ENCODE data around the gene KLHL40.

DNA sequence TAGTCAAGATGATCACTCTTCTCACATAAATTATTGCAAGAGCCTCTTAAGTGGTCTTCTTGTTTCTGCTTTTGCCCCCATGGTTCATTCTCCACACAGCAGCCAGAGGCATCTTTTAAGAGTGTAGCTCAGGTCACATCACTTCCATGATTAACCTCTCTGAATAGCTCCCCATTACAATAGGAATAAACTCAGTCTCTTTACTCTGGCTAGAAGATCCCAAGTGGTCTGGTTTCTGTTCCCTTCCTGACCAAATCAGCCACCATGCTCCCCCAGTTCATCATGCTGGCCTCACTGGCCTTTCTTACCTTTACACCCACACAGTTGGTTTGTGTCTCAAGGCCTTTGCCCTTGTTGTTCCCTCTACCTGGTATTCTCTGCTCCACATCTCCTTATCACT is 9.0 kb downstream of the KLHL40 start:
- TF ChIP-seq, protein P1, sequence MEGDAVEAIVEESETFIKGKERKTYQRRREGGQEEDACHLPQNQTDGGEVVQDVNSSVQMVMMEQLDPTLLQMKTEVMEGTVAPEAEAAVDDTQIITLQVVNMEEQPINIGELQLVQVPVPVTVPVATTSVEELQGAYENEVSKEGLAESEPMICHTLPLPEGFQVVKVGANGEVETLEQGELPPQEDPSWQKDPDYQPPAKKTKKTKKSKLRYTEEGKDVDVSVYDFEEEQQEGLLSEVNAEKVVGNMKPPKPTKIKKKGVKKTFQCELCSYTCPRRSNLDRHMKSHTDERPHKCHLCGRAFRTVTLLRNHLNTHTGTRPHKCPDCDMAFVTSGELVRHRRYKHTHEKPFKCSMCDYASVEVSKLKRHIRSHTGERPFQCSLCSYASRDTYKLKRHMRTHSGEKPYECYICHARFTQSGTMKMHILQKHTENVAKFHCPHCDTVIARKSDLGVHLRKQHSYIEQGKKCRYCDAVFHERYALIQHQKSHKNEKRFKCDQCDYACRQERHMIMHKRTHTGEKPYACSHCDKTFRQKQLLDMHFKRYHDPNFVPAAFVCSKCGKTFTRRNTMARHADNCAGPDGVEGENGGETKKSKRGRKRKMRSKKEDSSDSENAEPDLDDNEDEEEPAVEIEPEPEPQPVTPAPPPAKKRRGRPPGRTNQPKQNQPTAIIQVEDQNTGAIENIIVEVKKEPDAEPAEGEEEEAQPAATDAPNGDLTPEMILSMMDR (IDR thresholded peaks at IDR 0.05), result no peak
- TF ChIP-seq POLR2A (IDR thresholded peaks at IDR 0.05), result no peak
